Gastrocnemius medialis (tissue), 4 donors: ENCODE results near the gene YBX2. TPM values are rescaled to one million over a fixed set of nuclear protein-coding genes. Genes with fewer than 3 reads are reported as not detected.
"Not testable (repeated sequence)": the region's sequence is repeated elsewhere in the genome, so short reads cannot be mapped to it uniquely, and the experiment has no call there.

Experiments used
- ATAC-seq, 2 donors: fragments of 150-250 bp; one replicate each; pipeline ENCODE4 v1.9.1; 2016
- DNase-seq, 2 donors: peaks; one replicate each; pipeline ENCODE4 v3.0.0-alpha.2; 2019
- H3K27ac ChIP-seq, 4 donors: fragments of 200-600 bp; sonication (generic); 1 replicate in 1 of 4; 2 replicates in 3 of 4; pipeline ENCODE4 v1.5.1; 2016 to 2018; ENCODE audit warnings: mild to moderate bottlenecking in 2 of 4, moderate library complexity in 1 of 4
- H3K27me3 ChIP-seq, 3 donors: fragments of 200-600 bp; sonication (generic) in 2 of 3; 1 replicate in 1 of 3; 2 replicates in 2 of 3; pipeline versions ENCODE4 v1.5.1 to v1.6.0; 2016 to 2019; ENCODE audit warnings: mild to moderate bottlenecking in 1 of 3, moderate library complexity in 1 of 3
- H3K36me3 ChIP-seq, 2 donors: fragments of 200-600 bp; sonication (generic) in 1 of 2; one replicate each; pipeline ENCODE4 v1.5.1; 2017 to 2018
- H3K4me1 ChIP-seq, 2 donors: fragments of 200-600 bp; sonication (generic) in 1 of 2; one replicate each; pipeline ENCODE4 v1.5.1; 2016 to 2017; ENCODE audit warnings: mild to moderate bottlenecking in 2 of 2
- H3K4me3 ChIP-seq, 4 donors: fragments of 200-600 bp; sonication (generic) in 3 of 4; 1 replicate in 1 of 4; 2 replicates in 3 of 4; pipeline ENCODE4 v1.5.1; 2016 to 2019; ENCODE audit warnings: mild to moderate bottlenecking in 2 of 4
- H3K9me3 ChIP-seq, 3 donors: fragments of 200-600 bp; sonication (generic) in 2 of 3; 1 replicate in 1 of 3; 2 replicates in 2 of 3; pipeline ENCODE4 v1.5.1; 2016 to 2019
- POLR2A ChIP-seq, 2 donors: fragments of 450-650 bp; IDR thresholded peaks; one replicate each; pipeline ENCODE4 v1.6.1; 2017; ENCODE audit warnings: antibody characterized with exemption in 2 of 2, mild to moderate bottlenecking in 2 of 2, moderate library complexity in 2 of 2
- in situ Hi-C, 4 donors: fragments of 200-750 bp; cut with MboI; loops; one replicate each; pipeline versions ENCODE4 v1.15.0 to v1.8.0; 2017; ENCODE audit warnings: low sequenced_read_pairs in 4 of 4
- intact Hi-C: fragments of 100-400 bp; cut with DNase I; formaldehyde crosslinking; loops from one replicate; pipeline ENCODE4 v1.15.1; 2023; ENCODE audit warnings: low total_unique reads
- total RNA-seq, 4 donors: library from RNA; depleted of rRNA; stranded (reverse); fragments of >200 nt; gene quantifications; one replicate each; pipeline versions ENCODE4 v1.1.0 to v1.2.3, GENCODE V29; 2016
- TF ChIP-seq, protein P1 (sequence below), 5 experiments: fragments of 450-650 bp in 3 of 5; fragments of 200-600 bp in 2 of 5; sonication (generic) in 2 of 5; IDR thresholded peaks in 4 of 5; conservative IDR thresholded peaks in 1 of 5; 1 replicate in 4 of 5; 2 replicates in 1 of 5; pipeline ENCODE4 v1.5.1; 2016 to 2019; ENCODE audit warnings: antibody characterized with exemption in 5 of 5, mild to moderate bottlenecking in 3 of 5, moderate library complexity in 3 of 5

The YBX2 gene
- total RNA-seq, 4 donors from 2014 or later: 0.42 to 2.2 (median 0.46) TPM; not detected in 1

DNA sequence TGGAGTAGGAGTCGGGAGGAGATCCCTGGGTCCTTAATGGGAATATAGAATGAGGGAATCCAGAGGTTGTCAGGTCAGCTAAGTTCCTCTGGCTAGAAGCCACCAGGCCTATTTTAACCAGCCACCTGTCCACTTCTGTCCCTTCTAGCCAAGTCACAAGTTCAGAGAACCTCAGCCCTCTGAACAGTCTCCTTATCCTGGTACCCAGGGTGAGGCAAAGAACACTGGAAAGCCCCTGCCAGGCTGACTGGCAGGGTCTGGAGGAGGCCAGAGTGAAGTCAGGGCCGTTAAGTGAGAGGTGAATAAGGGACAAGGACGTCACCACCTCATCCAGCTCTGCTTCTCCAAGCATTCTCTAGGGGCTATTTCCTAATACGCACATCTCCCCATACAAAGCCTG, 45.6 kb downstream of the YBX2 start:
- intact Hi-C loops (loop anchor here (2.0 kb wide), 1 partner anchor 234 kb away; no protein-coding TSS in a partner anchor), in situ Hi-C loops (no loop called here)
- peak; percentile 80 to 87 for TF ChIP-seq POLR2A (IDR thresholded peaks at IDR 0.05)
- TF ChIP-seq, protein P1, sequence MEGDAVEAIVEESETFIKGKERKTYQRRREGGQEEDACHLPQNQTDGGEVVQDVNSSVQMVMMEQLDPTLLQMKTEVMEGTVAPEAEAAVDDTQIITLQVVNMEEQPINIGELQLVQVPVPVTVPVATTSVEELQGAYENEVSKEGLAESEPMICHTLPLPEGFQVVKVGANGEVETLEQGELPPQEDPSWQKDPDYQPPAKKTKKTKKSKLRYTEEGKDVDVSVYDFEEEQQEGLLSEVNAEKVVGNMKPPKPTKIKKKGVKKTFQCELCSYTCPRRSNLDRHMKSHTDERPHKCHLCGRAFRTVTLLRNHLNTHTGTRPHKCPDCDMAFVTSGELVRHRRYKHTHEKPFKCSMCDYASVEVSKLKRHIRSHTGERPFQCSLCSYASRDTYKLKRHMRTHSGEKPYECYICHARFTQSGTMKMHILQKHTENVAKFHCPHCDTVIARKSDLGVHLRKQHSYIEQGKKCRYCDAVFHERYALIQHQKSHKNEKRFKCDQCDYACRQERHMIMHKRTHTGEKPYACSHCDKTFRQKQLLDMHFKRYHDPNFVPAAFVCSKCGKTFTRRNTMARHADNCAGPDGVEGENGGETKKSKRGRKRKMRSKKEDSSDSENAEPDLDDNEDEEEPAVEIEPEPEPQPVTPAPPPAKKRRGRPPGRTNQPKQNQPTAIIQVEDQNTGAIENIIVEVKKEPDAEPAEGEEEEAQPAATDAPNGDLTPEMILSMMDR (IDR thresholded peaks at IDR 0.05 in 4 of 5, conservative IDR thresholded peaks at IDR 0.05 in 1 of 5): no peak
- Histone ChIP-seq H3K9me3 (no peaks in the 10 kb centered on the region), H3K4me3 (peak overlapping the region in 3 of 4 donors; percentile 37 to 81 (median 69)), H3K27me3 (no peaks in the 10 kb centered on the region), H3K27ac (peak overlapping the region; percentile 98 to 100 (median 98)), H3K4me1 (peaks cover 43 to 44% of the 10 kb centered on the region in 2 donors), H3K36me3 (peaks cover 0 to 32% of the 10 kb centered on the region in 2 donors)
- peak; percentile 74 to 91 for DNase-seq
- ATAC-seq: peak; percentile 65 to 67

DNA sequence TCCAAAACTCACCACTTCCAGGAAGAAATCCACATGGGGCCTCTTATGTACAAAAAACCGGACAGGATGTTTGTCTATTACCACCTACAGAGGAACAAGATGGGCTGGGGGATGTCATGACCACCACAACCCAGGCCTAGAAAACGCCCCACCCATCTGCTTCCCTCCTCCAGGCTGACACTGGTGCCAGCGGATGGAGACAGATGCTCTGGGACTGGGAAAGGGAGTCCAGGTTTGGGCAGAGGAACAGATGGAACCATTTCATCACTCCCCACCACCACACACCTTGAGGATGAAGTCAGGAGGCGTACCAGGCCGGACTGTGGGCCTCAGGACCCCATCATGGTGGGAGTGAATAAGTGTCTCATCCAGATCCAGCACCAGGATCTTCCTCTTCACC, 47.7 kb downstream of the YBX2 start:
- ATAC-seq (no peak), DNase-seq (no peak)
- TF ChIP-seq, protein P1 (IDR thresholded peaks at IDR 0.05 in 4 of 5, conservative IDR thresholded peaks at IDR 0.05 in 1 of 5): no peak
- no peaks in the 10 kb centered on the region for H3K27me3 ChIP-seq
- H3K4me3 ChIP-seq: no peak overlapping the region
- in situ Hi-C loops: no loop called here
- intact Hi-C loops: no loop called here
- H3K4me1 ChIP-seq: peaks cover 37 to 41% of the 10 kb centered on the region in 2 donors
- peaks cover 0 to 32% of the 10 kb centered on the region in 2 donors for H3K36me3 ChIP-seq
- H3K9me3 ChIP-seq: no peaks in the 10 kb centered on the region
- peak overlapping the region; percentile 98 to 100 (median 98) for H3K27ac ChIP-seq

DNA sequence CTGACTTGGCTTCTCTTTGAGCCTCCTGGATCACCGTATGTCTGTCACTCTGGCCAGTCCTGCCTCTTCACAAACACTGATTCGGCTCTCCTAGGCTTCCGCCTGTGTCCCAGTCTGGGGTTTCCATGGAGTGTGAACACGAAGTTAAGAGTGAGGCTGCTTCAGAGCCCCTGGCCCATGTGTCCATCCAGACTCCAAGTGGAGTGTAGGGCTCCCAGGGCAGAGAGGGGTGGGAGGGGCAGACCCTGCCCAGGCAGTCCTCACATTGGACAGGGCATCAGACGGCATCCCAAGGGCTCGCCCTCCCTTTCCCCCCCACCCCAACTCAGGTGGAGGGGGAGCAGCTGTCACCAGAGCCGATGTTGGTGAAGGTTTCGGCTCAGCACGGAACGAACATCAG, 50.6 kb downstream of the YBX2 start:
- Histone ChIP-seq H3K4me1 (peaks cover 35 to 44% of the 10 kb centered on the region in 2 donors), H3K27ac (peak overlapping the region; percentile 92 to 99 (median 98)), H3K36me3 (peaks cover 0 to 44% of the 10 kb centered on the region in 2 donors)
- DNase-seq, ATAC-seq, in situ Hi-C loops, H3K9me3 ChIP-seq, H3K27me3 ChIP-seq, H3K4me3 ChIP-seq: not testable (repeated sequence)
- intact Hi-C loops: loop anchor here (2.0 to 5.0 kb wide), 2 partner anchors 63 to 908 kb away; partner anchors contain the start of genes EIF5A and PER1

DNA sequence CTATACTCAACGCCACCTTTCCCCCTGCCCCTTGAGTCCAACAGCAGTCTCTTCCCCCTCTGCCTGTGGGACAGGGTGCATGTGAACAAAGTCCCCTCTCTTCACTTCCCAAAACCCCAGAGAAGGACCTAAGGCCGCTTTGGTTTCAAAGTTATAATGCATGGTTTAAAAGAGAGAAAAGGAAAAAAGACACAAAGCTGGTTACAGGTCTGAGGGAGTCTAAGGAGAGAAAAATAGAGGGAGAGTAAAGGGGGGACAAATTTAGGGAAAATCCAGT, 51.0 kb downstream of the YBX2 start:
- no peaks in the 10 kb centered on the region for H3K9me3 ChIP-seq
- no peak for ATAC-seq
- H3K27ac ChIP-seq: peak overlapping the region; percentile 92 to 99 (median 98)
- no peak for TF ChIP-seq POLR2A (IDR thresholded peaks at IDR 0.05)
- intact Hi-C loops (loop anchor here (2.0 to 5.0 kb wide), 2 partner anchors 63 to 909 kb away; partner anchors contain the start of genes EIF5A and PER1), in situ Hi-C loops (no loop called here)
- peaks cover 0 to 44% of the 10 kb centered on the region in 2 donors for H3K36me3 ChIP-seq
- peaks cover 32 to 40% of the 10 kb centered on the region in 2 donors for H3K4me1 ChIP-seq
- no peak for DNase-seq
- peak overlapping the region; percentile 75 to 99 (median 92) for H3K4me3 ChIP-seq
- no peaks in the 10 kb centered on the region for H3K27me3 ChIP-seq

DNA sequence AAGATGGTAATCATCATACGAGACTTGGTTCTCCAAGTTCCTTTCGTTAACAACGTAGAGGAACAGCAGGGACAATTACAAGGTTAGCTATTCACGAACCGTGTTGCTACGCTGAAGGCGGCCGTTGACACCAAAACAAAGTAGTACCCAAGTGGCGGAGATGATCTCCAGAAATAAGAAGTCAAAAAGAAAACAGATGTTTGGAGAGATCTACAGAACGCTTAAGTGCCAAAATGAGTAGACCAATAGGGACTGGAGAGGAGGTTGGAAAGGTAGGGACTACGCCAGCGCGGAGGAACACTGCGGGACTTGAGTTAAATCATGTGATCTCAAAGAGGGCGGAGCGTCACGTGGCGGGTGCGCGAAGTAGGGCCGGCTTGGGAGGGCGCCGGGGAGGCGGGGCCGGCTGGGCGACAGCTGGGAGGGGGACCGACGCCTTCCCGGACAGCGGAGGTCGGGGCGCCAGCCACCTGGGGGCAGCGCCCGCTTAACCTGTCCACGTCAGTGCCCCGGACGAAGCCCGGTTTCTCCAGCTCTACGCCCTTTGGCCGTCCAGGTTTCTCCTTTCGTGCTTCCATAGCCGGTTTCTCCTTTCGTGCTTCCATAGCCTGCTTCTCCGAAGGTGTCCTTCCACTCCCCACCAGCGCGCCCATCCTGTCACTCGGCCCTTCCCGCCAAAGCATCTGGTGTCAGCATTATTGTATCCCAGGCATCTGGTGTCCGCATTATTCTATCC, 51.6 kb downstream of the YBX2 start:
- peaks cover 0 to 44% of the 10 kb centered on the region in 2 donors for H3K36me3 ChIP-seq
- in situ Hi-C loops: no loop called here

More for the DNA sequence above, 51.6 kb downstream of the YBX2 start:
- intact Hi-C loops: loop anchor here (2.0 to 5.0 kb wide), 2 partner anchors 64 to 909 kb away; partner anchors contain the start of genes EIF5A and PER1
- Histone ChIP-seq H3K4me3 (peak overlapping the region; percentile 75 to 99 (median 92)), H3K27me3 (no peaks in the 10 kb centered on the region), H3K9me3 (no peaks in the 10 kb centered on the region), H3K27ac (peak overlapping the region; percentile 92 to 99 (median 98)), H3K4me1 (peaks cover 27 to 35% of the 10 kb centered on the region in 2 donors)
- peak; percentile 40 to 42 for ATAC-seq
- TF ChIP-seq POLR2A (IDR thresholded peaks at IDR 0.05): peak; percentile 74 to 75
- TF ChIP-seq, protein P1 (IDR thresholded peaks at IDR 0.05 in 4 of 5, conservative IDR thresholded peaks at IDR 0.05 in 1 of 5): peak in 3 of 5 experiments; percentile 15 to 27 (median 20)
- DNase-seq: peak; percentile 92 to 96
